OCI-LY7 (cell line): ENCODE measurements around the gene NOX4. TPM values are rescaled to one million over a fixed set of nuclear protein-coding genes. Genes with fewer than 3 reads are reported as not detected.
"Not testable (repeated sequence)": the region's sequence is repeated elsewhere in the genome, so short reads cannot be mapped to it uniquely, and the experiment has no call there.

Experiments used
- BruUV-seq: library from RNA; stranded (reverse); fragments of 400-500 nt; replicated peaks from 2 replicates; lab custom pipeline; 2021; lab: Mats Ljungman, UMichigan
- CTCF ChIA-PET: fragments of 300-600 bp; sonication (Branson Sonifier 250); formaldehyde crosslinking; loops from one replicate; lab custom pipeline; 2022; ENCODE audit warnings: antibody characterized with exemption; ENCODE audit not compliant: unreplicated experiment; lab: Charles Lee
- POLR2A ChIA-PET: fragments of 300-600 bp; sonication (Branson Sonifier 250); formaldehyde crosslinking; loops from one replicate; lab custom pipeline; 2022; ENCODE audit warnings: antibody characterized with exemption; lab: Charles Lee
- DNase-seq: peaks from one replicate; pipeline ENCODE4 v3.0.0-alpha.2; 2015; ENCODE audit warnings: low spot score
- H2AFZ ChIP-seq: fragments of 200-600 bp; sonication (generic), shearing (Covaris generic); 2 replicates; pipeline ENCODE4 v1.6.1; 2014; ENCODE audit warnings: mild to moderate bottlenecking, antibody characterized with exemption, low read length, moderate library complexity
- H3K27ac ChIP-seq: fragments of 200-600 bp; sonication (generic); 2 replicates; pipeline ENCODE4 v1.5.1; 2014; ENCODE audit warnings: mixed run types, low read depth, mild to moderate bottlenecking, moderate library complexity, low read length, inconsistent platforms; ENCODE audit not compliant: poor library complexity, severe bottlenecking
- H3K36me3 ChIP-seq: fragments of 200-600 bp; sonication (generic); 2 replicates; pipeline ENCODE4 v1.6.1; 2014; ENCODE audit warnings: mild to moderate bottlenecking, antibody characterized with exemption, low read length, moderate library complexity, mixed read lengths; ENCODE audit not compliant: insufficient read depth
- H3K4me1 ChIP-seq: fragments of 200-600 bp; sonication (generic); 2 replicates; pipeline ENCODE4 v1.5.1; 2014; ENCODE audit warnings: mild to moderate bottlenecking, low read length; ENCODE audit not compliant: insufficient read depth, poor library complexity, severe bottlenecking
- H3K4me2 ChIP-seq: fragments of 200-600 bp; sonication (generic); 2 replicates; pipeline ENCODE4 v1.6.1; 2014; ENCODE audit warnings: mild to moderate bottlenecking, low read length
- H3K4me3 ChIP-seq: fragments of 200-600 bp; sonication (generic); 2 replicates; pipeline ENCODE4 v1.5.1; 2014; ENCODE audit warnings: mild to moderate bottlenecking, low read depth, low read length; ENCODE audit not compliant: poor library complexity, severe bottlenecking
- H3K79me2 ChIP-seq: fragments of 200-600 bp; sonication (generic); 2 replicates; pipeline ENCODE4 v1.6.1; 2016; ENCODE audit warnings: low read depth, mild to moderate bottlenecking, low read length, moderate library complexity, mixed read lengths; ENCODE audit not compliant: insufficient read depth
- H3K9me2 ChIP-seq: fragments of 200-600 bp; sonication (generic); 2 replicates; pipeline ENCODE4 v1.6.1; 2016; ENCODE audit warnings: mild to moderate bottlenecking, low read length, mixed read lengths; ENCODE audit not compliant: insufficient read depth
- H3K9me3 ChIP-seq: fragments of 200-600 bp; sonication (generic); 2 replicates; pipeline ENCODE4 v1.6.1; 2014; ENCODE audit warnings: mild to moderate bottlenecking, mixed run types, low read length, mixed read lengths
- H4K20me1 ChIP-seq: fragments of 200-600 bp; sonication (generic); 2 replicates; pipeline ENCODE4 v1.6.1; 2014; ENCODE audit warnings: mild to moderate bottlenecking, antibody characterized with exemption, low read length, moderate library complexity, mixed read lengths; ENCODE audit not compliant: insufficient read depth
- intact Hi-C: fragments of 100-400 bp; cut with micrococcal nuclease; formaldehyde crosslinking; loops from one replicate; pipeline ENCODE4 v1.10.0; 2022; ENCODE audit not compliant: unreplicated experiment
- total RNA-seq, 2 experiments: library from RNA; depleted of rRNA in 1 of 2; stranded (reverse); fragments of >200 nt in 1 of 2; shearing (Covaris generic) in 1 of 2; gene quantifications; 2 replicates each; pipeline ENCODE4 v1.2.3, GENCODE V29; 2014 to 2022

Gene NOX4
- total RNA-seq, 2 experiments from 2014 or later: not detected

- intact Hi-C loops, H3K79me2 ChIP-seq, H3K27ac ChIP-seq, H4K20me1 ChIP-seq, BruUV-seq, H3K9me3 ChIP-seq, DNase-seq, CTCF ChIA-PET, H3K36me3 ChIP-seq, H3K4me2 ChIP-seq, H3K4me1 ChIP-seq, POLR2A ChIA-PET, H3K9me2 ChIP-seq, H2AFZ ChIP-seq, H3K4me3 ChIP-seq: not testable (repeated sequence)
These were observed 181.7 kb downstream of the NOX4 start for GRCh38 chr11:89309321-89309985.

- BruUV-seq, POLR2A ChIA-PET, H2AFZ ChIP-seq: not testable (repeated sequence)
These were observed 182.9 kb downstream of the NOX4 start for GRCh38 chr11:89308272-89308671.

GRCh38 chr11:89303029-89303428 lies 188.1 kb downstream of the NOX4 start:
- CTCF ChIA-PET: not testable (repeated sequence)

More at GRCh38 chr11:89308272-89308671, 182.9 kb downstream of the NOX4 start:
- H3K9me3 ChIP-seq, intact Hi-C loops, H3K9me2 ChIP-seq, DNase-seq, H3K4me1 ChIP-seq, H3K36me3 ChIP-seq, H3K4me3 ChIP-seq, H4K20me1 ChIP-seq, H3K79me2 ChIP-seq, H3K4me2 ChIP-seq, H3K27ac ChIP-seq, CTCF ChIA-PET: not testable (repeated sequence)

DNA sequence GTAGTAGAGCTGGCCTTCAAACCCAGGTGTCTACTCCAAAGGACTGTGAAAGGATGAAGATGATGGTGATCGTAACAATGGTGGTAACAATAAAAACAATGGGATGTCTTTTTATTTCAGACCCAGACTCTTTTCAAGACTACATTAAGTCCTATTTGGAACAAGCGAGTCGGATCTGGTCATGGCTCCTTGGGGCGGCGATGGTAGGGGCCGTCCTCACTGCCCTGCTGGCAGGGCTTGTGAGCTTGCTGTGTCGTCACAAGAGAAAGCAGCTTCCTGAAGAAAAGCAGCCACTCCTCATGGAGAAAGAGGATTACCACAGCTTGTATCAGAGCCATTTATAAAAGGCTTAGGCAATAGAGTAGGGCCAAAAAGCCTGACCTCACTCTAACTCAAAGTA lies 196.2 kb downstream of the NOX4 start:
- CTCF ChIA-PET, H3K27ac ChIP-seq, BruUV-seq, H3K4me1 ChIP-seq, H3K4me2 ChIP-seq, H3K9me3 ChIP-seq, H3K9me2 ChIP-seq, H2AFZ ChIP-seq, H3K36me3 ChIP-seq, H3K79me2 ChIP-seq, intact Hi-C loops, H4K20me1 ChIP-seq, H3K4me3 ChIP-seq, DNase-seq: not testable (repeated sequence)
- POLR2A ChIA-PET: interaction anchor here (0.6 kb wide), 1 partner anchor 12 kb away, joined by 3 read pairs; no protein-coding TSS in a partner anchor

More at GRCh38 chr11:89303029-89303428, 188.1 kb downstream of the NOX4 start:
- H3K36me3 ChIP-seq, POLR2A ChIA-PET, H3K9me3 ChIP-seq, H3K4me2 ChIP-seq, H3K4me1 ChIP-seq, H3K79me2 ChIP-seq, BruUV-seq, intact Hi-C loops, H2AFZ ChIP-seq, H3K9me2 ChIP-seq, DNase-seq, H4K20me1 ChIP-seq, H3K4me3 ChIP-seq, H3K27ac ChIP-seq: not testable (repeated sequence)
